Spinal cord (tissue), 10 donors: ENCODE measurements around the gene TMEM236. TPM values are rescaled to one million over a fixed set of nuclear protein-coding genes. Genes with fewer than 3 reads are reported as not detected.

Source experiments
- DNase-seq, 6 donors: peaks; one replicate each; pipeline versions ENCODE4 v3.0.0 to v3.0.0-alpha.2; 2013 to 2015; ENCODE audit warnings: low spot score in 6 of 6, low read depth in 4 of 6
- H3K27ac ChIP-seq: one replicate; pipeline ENCODE4 v1.5.1; 2013; ENCODE audit warnings: low read depth, low read length, control low read depth
- H3K27me3 ChIP-seq: one replicate; pipeline ENCODE4 v1.6.1; 2013; ENCODE audit warnings: low read length; ENCODE audit not compliant: control insufficient read depth, insufficient read depth
- H3K36me3 ChIP-seq: one replicate; pipeline ENCODE4 v1.6.1; 2013; ENCODE audit warnings: low read length; ENCODE audit not compliant: control insufficient read depth, insufficient read depth
- H3K4me1 ChIP-seq: one replicate; pipeline ENCODE4 v1.6.1; 2013; ENCODE audit warnings: low read length; ENCODE audit not compliant: control insufficient read depth, insufficient read depth
- H3K4me3 ChIP-seq: one replicate; pipeline ENCODE4 v1.5.1; 2013; ENCODE audit warnings: low read depth, low read length, control low read depth
- H3K9me3 ChIP-seq: one replicate; pipeline ENCODE4 v1.6.1; 2013; ENCODE audit warnings: low read length; ENCODE audit not compliant: control insufficient read depth, insufficient read depth
- WGBS: methylation state at CpG from one replicate; pipeline ENCODE4 v1.1.5; 2013; ENCODE audit warnings: missing lambda C conversion rate; ENCODE audit not compliant: insufficient coverage; 5-methylcytosine and 5-hydroxymethylcytosine counted together
- polyA plus RNA-seq, 2 donors: library from polyadenylated mRNA; unstranded; fragments of 120-200 nt; gene quantifications; one replicate each; pipeline ENCODE4 v1.2.1, GENCODE V29; 2013; ENCODE audit not compliant: insufficient read length in 2 of 2
- total RNA-seq, 2 donors: library from RNA; depleted of rRNA in 1 of 2; stranded (reverse); fragments of 120-200 nt in 1 of 2; fragments of >200 nt in 1 of 2; gene quantifications; one replicate each; pipeline versions ENCODE4 v1.2.3 to v1.2.4, GENCODE V29; 2013 to 2014
- donor health status: healthy.

Gene TMEM236
- total and polyA plus RNA-seq, 4 donors: 0.24 to 0.50 (median 0.36) TPM

GRCh38 chr10:17833656-17834055 is 81.7 kb downstream of the TMEM236 start:
- WGBS: 100% methylated on average over 3 of the region's 6 CpGs

GRCh38 chr10:17835688-17836087 is 83.7 kb downstream of the TMEM236 start:
- no peaks in the 10 kb centered on the region for H3K36me3 ChIP-seq
- H3K27me3 ChIP-seq: no peaks in the 10 kb centered on the region
- no peak for DNase-seq
- 73% methylated on average over 1 of the region's 1 CpG for WGBS
- H3K27ac ChIP-seq: no peak overlapping the region
- H3K4me1 ChIP-seq: no peaks in the 10 kb centered on the region
- no peak overlapping the region for H3K4me3 ChIP-seq
- no peaks in the 10 kb centered on the region for H3K9me3 ChIP-seq

More at GRCh38 chr10:17833656-17834055, 81.7 kb downstream of the TMEM236 start:
- Histone ChIP-seq H3K27ac (no peak overlapping the region), H3K4me1 (no peaks in the 10 kb centered on the region), H3K4me3 (no peak overlapping the region), H3K36me3 (no peaks in the 10 kb centered on the region), H3K27me3 (no peaks in the 10 kb centered on the region), H3K9me3 (no peaks in the 10 kb centered on the region)
- DNase-seq: no peak

- no peaks in the 10 kb centered on the region for H3K9me3 ChIP-seq
- no peaks in the 10 kb centered on the region for H3K36me3 ChIP-seq
- no peaks in the 10 kb centered on the region for H3K4me1 ChIP-seq
- 51% methylated on average over 6 of the region's 8 CpGs for WGBS
- no peak overlapping the region for H3K4me3 ChIP-seq
- no peak overlapping the region for H3K27ac ChIP-seq
- peak in 1 of 6 donors; percentile 22 for DNase-seq
- no peaks in the 10 kb centered on the region for H3K27me3 ChIP-seq
Observed at GRCh38 chr10:17836942-17837341, 84.9 kb downstream of the TMEM236 start.

- 100% methylated on average over 3 of the region's 9 CpGs for WGBS
- Histone ChIP-seq H3K27me3 (no peaks in the 10 kb centered on the region), H3K36me3 (no peaks in the 10 kb centered on the region), H3K9me3 (no peaks in the 10 kb centered on the region), H3K4me3 (no peak overlapping the region), H3K4me1 (no peaks in the 10 kb centered on the region), H3K27ac (no peak overlapping the region)
- peak in 1 of 6 donors; percentile 41 for DNase-seq
Observed at GRCh38 chr10:17838080-17838648, 86.2 kb downstream of the TMEM236 start.

- Histone ChIP-seq H3K4me3 (no peak overlapping the region), H3K9me3 (no peaks in the 10 kb centered on the region), H3K27me3 (no peaks in the 10 kb centered on the region), H3K4me1 (no peaks in the 10 kb centered on the region), H3K36me3 (no peaks in the 10 kb centered on the region), H3K27ac (no peak overlapping the region)
- no peak for DNase-seq
- WGBS: no CpG with 5 or more reads among the region's 1 CpG
Observed at GRCh38 chr10:17841050-17841449, 89.0 kb downstream of the TMEM236 start.

DNA sequence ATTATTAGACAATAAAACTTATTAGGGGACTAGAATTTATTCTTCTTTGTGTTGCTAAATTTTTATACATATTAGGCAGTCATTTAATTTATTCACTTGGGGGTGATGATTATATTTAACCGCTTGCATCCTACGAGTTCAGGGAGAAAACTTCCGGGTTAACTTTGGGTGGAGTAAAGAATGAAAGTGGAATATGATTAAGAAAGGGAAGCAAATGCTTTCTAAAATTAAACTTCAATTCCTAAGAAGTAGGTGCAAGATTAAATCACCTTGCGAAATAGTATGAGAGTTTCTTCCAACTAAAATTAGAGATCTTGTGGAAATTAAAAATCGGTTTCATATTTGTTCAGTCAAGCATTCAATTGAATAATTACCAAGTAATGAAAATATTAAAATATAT is 90.6 kb downstream of the TMEM236 start:
- no CpG with 5 or more reads among the region's 5 CpGs for WGBS
- H3K4me1 ChIP-seq: no peaks in the 10 kb centered on the region
- no peak overlapping the region for H3K4me3 ChIP-seq
- no peak overlapping the region for H3K27ac ChIP-seq
- DNase-seq: no peak
- no peaks in the 10 kb centered on the region for H3K36me3 ChIP-seq
- no peaks in the 10 kb centered on the region for H3K27me3 ChIP-seq
- no peaks in the 10 kb centered on the region for H3K9me3 ChIP-seq

GRCh38 chr10:17847585-17848296 is 95.7 kb downstream of the TMEM236 start:
- H3K4me1 ChIP-seq: no peaks in the 10 kb centered on the region
- WGBS: 67% methylated on average over 2 of the region's 5 CpGs
- H3K9me3 ChIP-seq: no peaks in the 10 kb centered on the region
- H3K36me3 ChIP-seq: no peaks in the 10 kb centered on the region
- H3K27me3 ChIP-seq: no peaks in the 10 kb centered on the region
- no peak overlapping the region for H3K4me3 ChIP-seq
- no peak overlapping the region for H3K27ac ChIP-seq
- DNase-seq: peak; percentile 17 to 89 (median 40)

DNA sequence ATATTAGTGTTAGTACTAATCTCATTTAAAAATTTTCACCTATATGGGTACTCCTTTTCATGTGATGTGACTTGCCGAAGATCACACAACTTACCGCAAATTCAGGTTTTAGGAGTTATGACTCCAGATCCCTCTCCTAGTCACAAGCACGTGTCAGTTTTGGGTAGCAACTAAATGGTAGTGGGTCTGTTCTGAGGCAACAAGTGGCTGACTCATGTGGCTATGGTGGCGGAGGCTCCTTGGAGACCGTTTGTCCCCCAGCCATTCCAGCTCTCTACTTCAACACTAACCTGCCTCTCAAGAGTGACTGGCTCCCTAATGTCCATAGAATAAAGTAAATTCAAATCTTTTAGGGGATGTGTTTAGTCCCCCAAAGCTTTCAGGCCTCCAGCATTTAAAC is 96.6 kb downstream of the TMEM236 start:
- no peak overlapping the region for H3K4me3 ChIP-seq
- H3K4me1 ChIP-seq: no peaks in the 10 kb centered on the region
- no CpG with 5 or more reads among the region's 5 CpGs for WGBS
- no peaks in the 10 kb centered on the region for H3K36me3 ChIP-seq
- DNase-seq: no peak
- H3K27me3 ChIP-seq: no peaks in the 10 kb centered on the region
- H3K9me3 ChIP-seq: no peaks in the 10 kb centered on the region
- H3K27ac ChIP-seq: no peak overlapping the region
